IMR-90 (cell line): Measurements from ENCODE around the gene TPCN1. TPM values are rescaled to one million over a fixed set of nuclear protein-coding genes. Genes with fewer than 3 reads are reported as not detected.

Experiments used
- ATAC-seq: fragments of 200-7000 bp; cut with Tn5 transposase; 2 replicates; pipeline ENCODE4 v1.9.1; 2020; ENCODE audit warnings: low read depth, mild to moderate bottlenecking, moderate library complexity
- BruUV-seq: library from RNA; stranded (reverse); fragments of 400-500 nt; replicated peaks from 2 replicates; lab custom pipeline; 2021; lab: Mats Ljungman, UMichigan
- CTCF ChIA-PET: fragments of 300-600 bp; formaldehyde crosslinking; extraction: SDS; loops from one replicate; lab custom pipeline; 2021; ENCODE audit warnings: antibody characterized with exemption; lab: Yijun Ruan, JAX
- POLR2A ChIA-PET: fragments of 300-600 bp; sonication (Branson Sonifier 250); formaldehyde crosslinking; loops from one replicate; lab custom pipeline; 2022; ENCODE audit warnings: antibody characterized with exemption; ENCODE audit not compliant: unreplicated experiment; lab: Charles Lee
- DNase-seq: peaks from one replicate; pipeline ENCODE4 v3.0.0; 2013
- H2AFZ ChIP-seq: replicated peaks from 2 replicates; pipeline ENCODE3; 2013; ENCODE audit warnings: low read length, mild to moderate bottlenecking; ENCODE audit not compliant: poor library complexity
- H2AK5ac ChIP-seq: 2 replicates; pipeline ENCODE4 v1.6.1; 2013; ENCODE audit warnings: low read depth, low read length, inconsistent platforms
- H2AK9ac ChIP-seq: replicated peaks from 2 replicates; pipeline ENCODE3; 2013; ENCODE audit warnings: mild to moderate bottlenecking, low read depth, low read length, moderate library complexity; ENCODE audit not compliant: poor library complexity
- H2BK120ac ChIP-seq: 2 replicates; pipeline ENCODE4 v1.6.1; 2013; ENCODE audit warnings: low read depth, low read length, inconsistent platforms
- H2BK15ac ChIP-seq: 3 replicates; pipeline ENCODE4 v1.6.1; 2013; ENCODE audit warnings: low read depth, low read length, inconsistent platforms
- H2BK20ac ChIP-seq: 2 replicates; pipeline ENCODE4 v1.6.1; 2013; ENCODE audit warnings: low read depth, mild to moderate bottlenecking, inconsistent platforms, low read length, moderate library complexity
- H2BK5ac ChIP-seq: 2 replicates; pipeline ENCODE4 v1.6.1; 2013; ENCODE audit warnings: mild to moderate bottlenecking, low read depth, low read length, inconsistent platforms; ENCODE audit not compliant: poor library complexity, severe bottlenecking
- H3K14ac ChIP-seq: replicated peaks from 2 replicates; pipeline ENCODE4 v1.6.1; 2013; ENCODE audit warnings: low read depth, low read length, inconsistent platforms
- H3K18ac ChIP-seq: 2 replicates; pipeline ENCODE4 v1.6.1; 2013; ENCODE audit warnings: low read depth, low read length, control low read depth
- H3K23ac ChIP-seq: 2 replicates; pipeline ENCODE4 v1.6.1; 2013; ENCODE audit warnings: low read depth, low read length, inconsistent platforms
- H3K27ac ChIP-seq: 2 replicates; pipeline ENCODE4 v1.5.1; 2013; ENCODE audit warnings: mild to moderate bottlenecking, control low read depth, low read length; ENCODE audit not compliant: insufficient read depth
- H3K27me3 ChIP-seq: 2 replicates; pipeline ENCODE4 v1.6.1; 2013; ENCODE audit warnings: low read length; ENCODE audit not compliant: control insufficient read depth, insufficient read depth
- H3K36me3 ChIP-seq: 2 replicates; pipeline ENCODE4 v1.6.1; 2013; ENCODE audit warnings: low read length, mixed read lengths; ENCODE audit not compliant: control insufficient read depth, insufficient read depth
- H3K4ac ChIP-seq: 2 replicates; pipeline ENCODE4 v1.6.1; 2013; ENCODE audit warnings: low read depth, low read length, inconsistent platforms
- H3K4me1 ChIP-seq: 2 replicates; pipeline ENCODE4 v1.6.1; 2013; ENCODE audit warnings: low read length, mixed read lengths; ENCODE audit not compliant: control insufficient read depth, insufficient read depth
- H3K4me2 ChIP-seq: 2 replicates; pipeline ENCODE4 v1.6.1; 2013; ENCODE audit warnings: low read depth, mild to moderate bottlenecking, control low read depth, low read length, moderate library complexity
- H3K4me3 ChIP-seq: 2 replicates; pipeline ENCODE4 v1.5.1; 2013; ENCODE audit warnings: low read depth, mild to moderate bottlenecking, control low read depth, low read length, moderate library complexity; ENCODE audit not compliant: insufficient read depth
- H3K56ac ChIP-seq: 2 replicates; pipeline ENCODE4 v1.6.1; 2013; ENCODE audit warnings: low read length, inconsistent platforms; ENCODE audit not compliant: insufficient read depth; ENCODE audit errors: extremely low read depth
- H3K79me1 ChIP-seq, 2 experiments: 2 replicates each; pipeline ENCODE4 v1.6.1; 2013; ENCODE audit warnings: low read length in 2 of 2, inconsistent platforms in 1 of 2, low read depth in 1 of 2
- H3K9ac ChIP-seq: 2 replicates; pipeline ENCODE4 v1.6.1; 2013; ENCODE audit warnings: low read depth, low read length, control low read depth
- H3K9me1 ChIP-seq: 2 replicates; pipeline ENCODE4 v1.6.1; 2013; ENCODE audit warnings: low read length, inconsistent platforms; ENCODE audit not compliant: insufficient read depth
- H3K9me3 ChIP-seq: 2 replicates; pipeline ENCODE4 v1.6.1; 2013; ENCODE audit warnings: low read length; ENCODE audit not compliant: control insufficient read depth, insufficient read depth
- H4K20me1 ChIP-seq: 2 replicates; pipeline ENCODE4 v1.6.1; 2013; ENCODE audit warnings: low read length, inconsistent platforms; ENCODE audit not compliant: insufficient read depth
- H4K5ac ChIP-seq: 2 replicates; pipeline ENCODE4 v1.6.1; 2013; ENCODE audit warnings: mild to moderate bottlenecking, low read depth, low read length, control low read depth
- H4K8ac ChIP-seq, 2 experiments: 2 replicates each; pipeline ENCODE4 v1.6.1; 2013; ENCODE audit warnings: low read depth in 2 of 2, low read length in 2 of 2, control low read depth in 1 of 2, inconsistent platforms in 1 of 2
- H4K91ac ChIP-seq: 2 replicates; pipeline ENCODE4 v1.6.1; 2013; ENCODE audit warnings: low read depth, low read length, inconsistent platforms; ENCODE audit not compliant: insufficient read depth
- BHLHE40 ChIP-seq: fragments of 150-350 bp; IDR thresholded peaks from 2 replicates; pipeline ENCODE4 v1.6.1; 2016; ENCODE audit warnings: mild to moderate bottlenecking, low read depth, low read length
- CEBPB ChIP-seq: IDR thresholded peaks from 2 replicates; pipeline ENCODE4 v1.6.1; 2012; ENCODE audit warnings: low read depth, low read length, improper control_type of control experiment
- CTCF ChIP-seq: conservative IDR thresholded peaks from 2 replicates; pipeline ENCODE4 v1.5.1; 2012; ENCODE audit warnings: mild to moderate bottlenecking, low read depth, low read length, improper control_type of control experiment
- FOS ChIP-seq: fragments of 150-350 bp; IDR thresholded peaks from 2 replicates; pipeline ENCODE4 v1.6.1; 2016; ENCODE audit warnings: low read depth, low read length
- MAFK ChIP-seq: IDR thresholded peaks from 2 replicates; pipeline ENCODE4 v1.6.1; 2012; ENCODE audit warnings: low read depth, low read length, improper control_type of control experiment
- MAZ ChIP-seq: IDR thresholded peaks from 2 replicates; pipeline ENCODE4 v1.6.1; 2012; ENCODE audit warnings: low read depth, mild to moderate bottlenecking, low read length, improper control_type of control experiment, moderate library complexity, borderline replicate concordance
- MXI1 ChIP-seq: IDR thresholded peaks from 2 replicates; pipeline ENCODE4 v1.6.1; 2012; ENCODE audit warnings: low read depth, mild to moderate bottlenecking, low read length, moderate library complexity, borderline replicate concordance
- NFE2L2 ChIP-seq: fragments of 150-350 bp; IDR thresholded peaks from 2 replicates; pipeline ENCODE4 v1.6.1; 2016; ENCODE audit warnings: low read depth, mild to moderate bottlenecking, low read length
- POLR2A ChIP-seq: IDR thresholded peaks from 2 replicates; pipeline ENCODE4 v1.6.1; 2012; ENCODE audit warnings: mild to moderate bottlenecking, low read depth, low read length
- RAD21 ChIP-seq: IDR thresholded peaks from 2 replicates; pipeline ENCODE4 v1.6.1; 2012; ENCODE audit warnings: low read length, improper control_type of control experiment
- RCOR1 ChIP-seq: IDR thresholded peaks from 2 replicates; pipeline ENCODE4 v1.6.1; 2012; ENCODE audit warnings: mild to moderate bottlenecking, low read length, improper control_type of control experiment; ENCODE audit not compliant: insufficient replicate concordance
- RFX5 ChIP-seq: IDR thresholded peaks from 2 replicates; pipeline ENCODE4 v1.8.0; 2012; ENCODE audit warnings: low read depth, mild to moderate bottlenecking, low read length, moderate library complexity
- SMC3 ChIP-seq: fragments of 150-350 bp; IDR thresholded peaks from 2 replicates; pipeline ENCODE4 v1.6.1; 2016; ENCODE audit warnings: low read depth, mild to moderate bottlenecking, antibody characterized with exemption, low read length, moderate library complexity
- USF2 ChIP-seq: fragments of 150-350 bp; IDR thresholded peaks from 2 replicates; pipeline ENCODE4 v1.6.1; 2017; ENCODE audit warnings: mild to moderate bottlenecking, antibody characterized with exemption, low read length, low read depth
- WGBS, 2 experiments: methylation state at CpG; one replicate each; pipeline versions ENCODE4 v1.1.5 to v1.1.7; 2013; ENCODE audit warnings: missing lambda C conversion rate in 2 of 2; ENCODE audit not compliant: insufficient read length in 1 of 2; ENCODE audit errors: extremely low coverage in 2 of 2; 5-methylcytosine and 5-hydroxymethylcytosine counted together
- dilution Hi-C: fragments of 300-500 bp; cut with HindIII; formaldehyde crosslinking; loops from one replicate; pipeline ENCODE4 v1.14.3; 2018; ENCODE audit warnings: low sequenced_read_pairs; ENCODE audit not compliant: unreplicated experiment
- in situ Hi-C: fragments of 300-500 bp; cut with MboI; formaldehyde crosslinking; loops from 3 replicates; pipeline ENCODE4 v1.14.3; 2019; ENCODE audit warnings: low sequenced_read_pairs, inconsistent platforms, mixed read lengths
- intact Hi-C: fragments of 100-400 bp; cut with micrococcal nuclease; formaldehyde crosslinking; loops from 2 replicates; pipeline ENCODE4 v1.10.0; 2022
- polyA plus RNA-seq, 3 experiments: library from polyadenylated mRNA; depleted of rRNA; stranded (reverse); fragments of >200 nt; gene quantifications; 2 replicates each; pipeline ENCODE4 v1.2.3, GENCODE V29; 2012; ENCODE audit warnings: low replicate concordance in 1 of 3
- total RNA-seq: library from RNA; depleted of rRNA; stranded (reverse); fragments of >200 nt; gene quantifications from 2 replicates; pipeline ENCODE4 v1.2.3, GENCODE V29; 2012

Gene TPCN1
- total and polyA plus RNA-seq, 2 of the 4 experiments (the other 2 are of a cell fraction) = 2.0 to 13.2 TPM

- Histone ChIP-seq H3K36me3 (no peaks in the 10 kb centered on the region), H3K4me1 (peaks cover 3% of the 10 kb centered on the region; the same call in 1 of the 2 replicates), H2AFZ (no peak overlapping the region), H3K79me1 (no peaks in the 10 kb centered on the region), H3K9ac (no peak overlapping the region), H3K56ac (no peak overlapping the region), H2BK15ac (no peak overlapping the region; the same call in 2 of the 3 replicates), H2BK20ac (0 out of 2 replicates have a peak overlapping the region, but pooled peaks have one; percentile 3), H3K9me3 (no peaks in the 10 kb centered on the region), H3K27me3 (no peaks in the 10 kb centered on the region), H3K23ac (no peak overlapping the region), H4K91ac (no peak overlapping the region), H3K4me2 (peak overlapping the region; percentile 50), H4K8ac (peak overlapping the region in 1 of 2 experiments; percentile 29; a peak in 2 of 4 replicates), H4K20me1 (0 out of 2 replicates have a peak, but pooled peaks cover 3% of the 10 kb centered on the region), H3K4ac (peak overlapping the region; percentile 42; the same call in 1 of the 2 replicates), H3K14ac (no peak overlapping the region), H2BK5ac (peak overlapping the region; percentile 84), H2BK120ac (peak overlapping the region; percentile 12; the same call in 1 of the 2 replicates), H2AK5ac (no peak overlapping the region), H3K4me3 (no peak overlapping the region), H3K9me1 (peaks cover 4% of the 10 kb centered on the region), H2AK9ac (no peak overlapping the region), H3K18ac (peak overlapping the region; percentile 48; the same call in 1 of the 2 replicates), H4K5ac (no peak overlapping the region), H3K27ac (peak overlapping the region; percentile 55; the same call in 1 of the 2 replicates)
- ATAC-seq (peak; percentile 94), DNase-seq (peak; percentile 97)
- no TSS peak for BruUV-seq
- ChIA-PET POLR2A (interaction anchor here (0.6 kb wide), 1 partner anchor 9 kb away, joined by 3 read pairs; no protein-coding TSS in a partner anchor), CTCF (no interaction called here)
- dilution Hi-C loops = no loop called here
- intact Hi-C loops = loop anchor here (2.0 kb wide), 1 partner anchor 18 kb away; no protein-coding TSS in a partner anchor
- no CpG with 5 or more reads among the region's 5 CpGs for WGBS, 2 experiments
- in situ Hi-C loops = no loop called here
- TF ChIP-seq NFE2L2 (no peak; the same call in 1 of the 2 replicates), RAD21 (peak; percentile 4; the same call in 1 of the 2 replicates), POLR2A (no peak), USF2 (no peak), BHLHE40 (peak; percentile 20; the same call in 1 of the 2 replicates), MXI1 (no peak), MAFK (0 out of 2 replicates have a peak, but pooled peaks have one; percentile 12), CTCF (no peak), MAZ (peak; percentile 66), RCOR1 (peak; percentile 99), CEBPB (peak; percentile 98), RFX5 (no peak), SMC3 (0 out of 2 replicates have a peak, but pooled peaks have one; percentile 6), FOS (peak; percentile 69)
Measured at GRCh38 chr12:113214895-113215400, 6.3 kb upstream of the TPCN1 start.
